Body of pancreas (tissue), 4 donors: ENCODE measurements around the gene ZNF213. TPM values are rescaled to one million over a fixed set of nuclear protein-coding genes. Genes with fewer than 3 reads are reported as not detected.
"Not testable (repeated sequence)": the region's sequence is repeated elsewhere in the genome, so short reads cannot be mapped to it uniquely, and the experiment has no call there.

Experiments used
- ATAC-seq: fragments of 150-250 bp; one replicate; pipeline ENCODE4 v1.9.1; 2016
- DNase-seq, 4 donors: peaks; one replicate each; pipeline ENCODE4 v3.0.0-alpha.2; 2019
- H3K27ac ChIP-seq, 4 donors: fragments of 200-600 bp; sonication (generic); 1 replicate in 3 of 4; 2 replicates in 1 of 4; pipeline versions ENCODE4 v1.5.1 to v1.6.1; 2016 to 2019; ENCODE audit warnings: mild to moderate bottlenecking in 1 of 4, mixed read lengths in 1 of 4, moderate library complexity in 1 of 4
- H3K27me3 ChIP-seq, 2 donors: fragments of 200-600 bp; sonication (generic); one replicate each; pipeline ENCODE4 v1.6.0; 2016; ENCODE audit warnings: mild to moderate bottlenecking in 1 of 2
- H3K36me3 ChIP-seq, 2 donors: fragments of 200-600 bp; sonication (generic); replicated peaks in 1 of 2; 2 replicates each; pipeline ENCODE4 v1.5.1; 2016; ENCODE audit warnings: low read depth in 2 of 2; ENCODE audit not compliant: insufficient read depth in 1 of 2
- H3K4me1 ChIP-seq: fragments of 200-600 bp; sonication (generic); one replicate; pipeline ENCODE4 v1.6.0; 2016
- H3K4me3 ChIP-seq, 2 donors: fragments of 200-600 bp; sonication (generic); 1 replicate in 1 of 2; 2 replicates in 1 of 2; pipeline ENCODE4 v1.5.1; 2016 to 2019
- H3K9me3 ChIP-seq, 3 donors: fragments of 200-600 bp; sonication (generic); 1 replicate in 2 of 3; 2 replicates in 1 of 3; pipeline ENCODE4 v1.5.1; 2016
- CTCF ChIP-seq, 7 experiments: fragments of 450-650 bp in 4 of 7; fragments of 200-600 bp in 3 of 7; sonication (generic) in 3 of 7; IDR thresholded peaks; one replicate each; pipeline ENCODE4 v1.5.1; 2016 to 2019; ENCODE audit warnings: antibody characterized with exemption in 7 of 7
- POLR2A ChIP-seq, 3 donors: fragments of 450-650 bp; IDR thresholded peaks; one replicate each; pipeline ENCODE4 v1.6.1; 2016; ENCODE audit warnings: antibody characterized with exemption in 3 of 3, mild to moderate bottlenecking in 2 of 3
- WGBS, 2 donors: methylation state at CpG; one replicate each; pipeline ENCODE4 v1.1.5; 2017; 5-methylcytosine and 5-hydroxymethylcytosine counted together
- intact Hi-C: fragments of 100-400 bp; cut with DNase I; formaldehyde crosslinking; loops from one replicate; pipeline ENCODE4 v1.15.1; 2023
- total RNA-seq, 2 donors: library from RNA; depleted of rRNA; stranded (reverse); fragments of >200 nt; gene quantifications; one replicate each; pipeline ENCODE4 v1.1.0, GENCODE V29; 2016

The ZNF213 gene
- total RNA-seq, 2 donors from 2014 or later: 12.5 to 21.4 TPM

GRCh38 chr16:3164121-3164991 is 29.5 kb downstream of the ZNF213 start:
- Histone ChIP-seq H3K4me1 (peaks cover 10% of the 10 kb centered on the region), H3K36me3 (no peaks in the 10 kb centered on the region), H3K4me3 (no peak overlapping the region), H3K27ac (no peak overlapping the region), H3K27me3 (peaks cover 0 to 5% of the 10 kb centered on the region in 2 donors), H3K9me3 (no peaks in the 10 kb centered on the region)
- WGBS, 2 donors: 76% methylated on average over 31 to 37 of the region's 37 CpGs
- DNase-seq (no peak), ATAC-seq (no peak)
- intact Hi-C loops: no loop called here
- TF ChIP-seq POLR2A (IDR thresholded peaks at IDR 0.05): no peak

- H3K4me1 ChIP-seq: peaks cover 10% of the 10 kb centered on the region
- H3K27ac ChIP-seq: no peak overlapping the region
- intact Hi-C loops: no loop called here
- H3K4me3 ChIP-seq: no peak overlapping the region
- TF ChIP-seq POLR2A (IDR thresholded peaks at IDR 0.05) (no peak), CTCF (IDR thresholded peaks at IDR 0.05) (no peak)
- ATAC-seq: no peak
- DNase-seq: no peak
- peaks cover 0 to 14% of the 10 kb centered on the region in 2 donors for H3K27me3 ChIP-seq
- H3K9me3 ChIP-seq: no peaks in the 10 kb centered on the region
- WGBS, 2 donors: 81 to 85% methylated on average over 12 of the region's 12 CpGs
- H3K36me3 ChIP-seq: no peaks in the 10 kb centered on the region
Measured at GRCh38 chr16:3165111-3165822, 30.4 kb downstream of the ZNF213 start.

GRCh38 chr16:3166505-3166886 is 31.7 kb downstream of the ZNF213 start:
- Histone ChIP-seq H3K4me3 (no peak overlapping the region), H3K27ac (no peak overlapping the region), H3K36me3 (no peaks in the 10 kb centered on the region), H3K27me3 (peaks cover 0 to 26% of the 10 kb centered on the region in 2 donors), H3K9me3 (no peaks in the 10 kb centered on the region), H3K4me1 (peaks cover 21% of the 10 kb centered on the region)
- intact Hi-C loops: no loop called here
- 0% methylated on average over 1 of the region's 1 CpG for WGBS, 2 donors
- TF ChIP-seq CTCF (IDR thresholded peaks at IDR 0.05): no peak
- no peak for TF ChIP-seq POLR2A (IDR thresholded peaks at IDR 0.05)
- no peak for ATAC-seq
- DNase-seq: no peak

- H3K27ac ChIP-seq, ATAC-seq, H3K36me3 ChIP-seq, H3K9me3 ChIP-seq, intact Hi-C loops, DNase-seq, H3K4me3 ChIP-seq: not testable (repeated sequence)
- Histone ChIP-seq H3K27me3 (peaks cover 4 to 44% of the 10 kb centered on the region in 2 donors), H3K4me1 (peaks cover 21% of the 10 kb centered on the region)
- 72% methylated on average over 7 of the region's 7 CpGs for WGBS, 2 donors
Measured at GRCh38 chr16:3168729-3169128, 33.9 kb downstream of the ZNF213 start.

- ATAC-seq: peak; percentile 39
- WGBS, 2 donors: 2 to 9% methylated on average over 20 to 53 of the region's 53 CpGs
- H3K4me3 ChIP-seq: no peak overlapping the region
Measured at GRCh38 chr16:3170440-3171180, 35.8 kb downstream of the ZNF213 start.

More at GRCh38 chr16:3170440-3171180, 35.8 kb downstream of the ZNF213 start:
- peaks cover 4 to 60% of the 10 kb centered on the region in 2 donors for H3K27me3 ChIP-seq
- TF ChIP-seq POLR2A (IDR thresholded peaks at IDR 0.05) (no peak), CTCF (IDR thresholded peaks at IDR 0.05) (no peak)
- H3K27ac ChIP-seq: no peak overlapping the region
- no peaks in the 10 kb centered on the region for H3K36me3 ChIP-seq
- peaks cover 19% of the 10 kb centered on the region for H3K4me1 ChIP-seq
- DNase-seq: peak in 1 of 4 donors; percentile 46
- intact Hi-C loops: no loop called here
- no peaks in the 10 kb centered on the region for H3K9me3 ChIP-seq
